GM21786 (cell line): ENCODE data around the gene RABL6.

Experiments used
- ATAC-seq: cut with Tn5 transposase; IDR thresholded peaks from one replicate; pipeline ENCODE4 v1.9.1; 2021; ENCODE audit not compliant: unreplicated experiment

RABL6 gene

DNA sequence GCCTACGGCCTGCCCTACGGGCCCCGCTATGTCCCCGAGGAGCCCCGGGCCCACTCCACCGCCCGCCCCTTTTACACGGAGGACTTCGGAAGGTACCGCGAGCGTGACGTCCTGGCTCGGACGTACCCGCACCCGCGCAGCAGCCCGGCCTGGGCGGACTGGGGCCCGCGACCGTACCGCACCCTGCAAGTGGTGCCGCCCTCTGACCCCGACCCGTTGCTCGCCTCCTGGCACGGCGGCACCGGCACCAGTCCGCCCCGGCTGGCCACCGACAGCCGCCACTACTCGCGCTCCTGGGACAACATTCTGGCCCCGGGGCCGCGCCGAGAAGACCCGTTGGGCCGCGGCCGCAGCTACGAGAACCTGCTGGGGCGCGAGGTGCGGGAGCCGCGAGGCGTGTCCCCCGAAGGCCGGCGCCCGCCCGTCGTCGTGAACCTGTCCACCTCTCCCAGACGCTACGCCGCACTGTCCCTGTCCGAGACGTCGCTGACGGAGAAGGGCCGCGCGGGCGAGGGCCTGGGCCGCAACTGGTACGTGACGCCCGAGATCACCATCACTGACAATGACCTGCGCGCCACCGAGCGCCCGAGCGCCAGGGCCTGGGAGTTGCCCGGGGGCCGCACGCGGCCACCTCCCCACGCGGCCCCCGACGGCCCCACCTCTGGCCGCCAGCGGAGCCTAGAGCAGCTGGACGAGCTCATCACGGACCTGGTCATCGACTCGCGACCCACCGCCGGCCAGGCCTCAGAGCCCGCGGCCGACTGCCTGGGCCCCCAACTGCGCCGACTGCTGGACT is 37.9 kb downstream of the RABL6 start:
- no peak for ATAC-seq

DNA sequence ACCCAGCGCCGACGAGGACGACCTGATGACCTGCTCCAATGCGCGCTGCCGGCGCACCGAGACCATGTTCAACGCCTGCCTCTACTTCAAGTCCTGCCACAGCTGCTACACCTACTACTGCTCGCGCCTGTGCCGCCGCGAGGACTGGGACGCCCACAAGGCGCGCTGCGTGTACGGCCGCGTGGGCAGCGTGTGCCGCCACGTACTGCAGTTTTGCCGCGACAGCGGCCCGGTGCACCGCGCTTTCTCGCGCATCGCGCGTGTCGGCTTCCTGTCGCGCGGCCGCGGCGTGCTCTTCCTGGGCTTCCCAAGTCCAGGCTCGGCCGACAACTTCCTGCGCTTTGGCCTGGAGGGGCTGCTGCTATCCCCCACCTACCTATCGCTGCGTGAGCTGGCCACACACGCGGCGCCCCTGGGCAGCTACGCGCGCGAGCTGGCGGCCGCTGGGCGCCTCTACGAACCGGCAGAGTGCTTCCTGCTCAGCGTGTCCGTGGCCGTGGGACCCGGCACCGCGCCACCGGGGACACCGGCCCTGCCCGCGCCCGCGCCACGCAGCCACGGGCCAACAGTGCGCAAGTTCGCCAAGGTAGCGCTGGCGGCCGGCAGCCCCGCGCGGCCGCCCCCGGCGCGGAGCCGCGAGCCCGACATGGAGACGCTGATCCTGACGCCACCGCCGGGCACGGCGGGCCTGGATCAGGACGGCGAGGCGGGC is 38.8 kb downstream of the RABL6 start:
- ATAC-seq: no peak

DNA sequence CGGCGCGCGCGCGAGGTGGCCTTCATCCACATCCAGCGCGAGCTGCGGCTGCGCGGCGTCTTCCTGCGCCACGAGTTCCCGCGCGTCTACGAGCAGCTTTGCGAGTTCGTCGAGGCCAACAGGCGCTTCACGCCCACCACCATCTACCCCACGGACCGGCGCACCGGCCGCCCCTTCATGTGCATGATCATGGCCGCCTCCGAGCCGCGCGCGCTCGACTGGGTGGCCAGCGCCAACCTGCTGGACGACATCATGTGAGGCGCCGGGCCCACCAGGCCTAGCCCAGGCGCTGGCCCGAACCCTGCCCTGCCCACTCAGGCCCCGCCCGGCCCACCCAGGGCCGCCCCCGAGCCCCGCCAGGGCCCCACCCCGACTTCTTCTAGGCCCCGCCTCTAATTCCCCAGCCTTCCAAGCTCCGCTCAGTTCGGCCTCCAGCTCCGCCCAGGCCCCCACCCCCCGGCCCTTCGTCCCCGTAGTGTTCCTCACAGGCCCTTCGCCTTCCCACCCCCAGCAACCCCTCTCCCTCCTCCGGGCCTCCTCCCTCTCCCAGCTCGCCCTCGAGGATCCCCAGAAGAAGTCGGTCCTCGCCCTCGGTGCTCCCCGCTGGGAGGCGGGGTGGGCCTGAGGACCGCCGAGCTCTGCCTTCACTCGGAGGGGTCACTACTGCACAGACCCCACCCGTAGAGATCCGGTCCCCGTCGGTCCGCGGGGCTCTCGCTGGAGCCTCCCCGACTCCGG is 39.5 kb downstream of the RABL6 start:
- no peak for ATAC-seq

DNA sequence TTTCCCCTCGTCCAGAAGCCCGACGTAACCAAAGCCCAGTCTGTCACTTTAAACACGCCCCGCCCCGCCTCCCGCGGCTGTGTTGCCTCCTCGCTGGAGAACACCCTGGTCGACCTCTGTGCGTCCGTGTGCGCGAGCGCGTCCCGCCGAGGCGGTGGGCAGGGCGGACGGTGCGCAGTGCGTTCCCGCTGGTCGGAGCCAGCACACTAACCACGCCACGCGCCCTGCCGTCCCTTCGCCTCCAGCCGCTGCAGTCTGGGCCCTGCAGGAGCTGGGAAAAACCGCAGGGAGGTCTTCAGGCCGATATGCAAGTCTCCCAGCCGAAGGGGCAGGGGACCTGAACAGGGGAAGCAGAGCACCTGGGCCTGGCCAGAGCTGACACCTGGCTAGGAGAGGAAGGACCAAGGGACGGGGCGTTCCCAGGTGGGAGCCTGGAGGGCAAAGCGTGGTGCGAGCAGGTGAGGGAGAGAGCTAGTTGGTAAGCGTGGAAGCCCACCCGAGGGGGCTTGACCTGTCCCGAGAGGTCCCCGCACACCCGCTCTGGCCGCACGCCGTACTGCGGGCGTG is 40.2 kb downstream of the RABL6 start:
- ATAC-seq: no peak

DNA sequence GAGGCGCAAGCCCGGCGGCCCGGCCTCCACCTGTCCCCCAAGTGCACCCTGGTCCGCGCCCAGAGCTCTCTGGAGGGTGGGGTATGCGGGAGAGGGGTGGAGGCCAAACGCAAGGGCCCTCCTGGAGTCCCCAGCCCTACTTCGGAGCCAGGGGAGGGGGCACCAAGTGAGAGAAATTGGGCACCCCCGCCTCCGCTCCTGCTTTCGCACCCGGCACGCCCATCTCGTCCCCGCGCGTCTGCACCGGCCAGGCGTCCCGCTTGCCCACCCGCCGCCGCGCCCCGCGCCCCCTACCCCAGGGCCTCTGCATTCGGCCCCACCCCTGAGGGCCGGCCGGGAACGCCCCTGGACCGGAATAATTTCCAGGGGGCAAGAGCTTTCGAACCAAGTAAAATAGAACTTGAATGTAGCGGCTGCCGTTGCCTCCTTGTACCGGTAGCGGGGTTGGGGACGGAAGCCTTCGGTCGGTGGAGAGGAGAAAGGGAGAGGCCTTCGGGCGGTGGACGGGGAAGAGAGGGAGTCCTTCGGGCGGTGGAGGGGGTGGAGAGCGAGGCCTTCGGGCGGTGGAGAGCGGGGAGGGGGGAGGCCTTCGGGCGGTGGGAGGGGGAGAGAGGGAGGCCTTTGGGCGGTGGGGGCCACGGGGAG is 40.8 kb downstream of the RABL6 start:
- no peak for ATAC-seq

DNA sequence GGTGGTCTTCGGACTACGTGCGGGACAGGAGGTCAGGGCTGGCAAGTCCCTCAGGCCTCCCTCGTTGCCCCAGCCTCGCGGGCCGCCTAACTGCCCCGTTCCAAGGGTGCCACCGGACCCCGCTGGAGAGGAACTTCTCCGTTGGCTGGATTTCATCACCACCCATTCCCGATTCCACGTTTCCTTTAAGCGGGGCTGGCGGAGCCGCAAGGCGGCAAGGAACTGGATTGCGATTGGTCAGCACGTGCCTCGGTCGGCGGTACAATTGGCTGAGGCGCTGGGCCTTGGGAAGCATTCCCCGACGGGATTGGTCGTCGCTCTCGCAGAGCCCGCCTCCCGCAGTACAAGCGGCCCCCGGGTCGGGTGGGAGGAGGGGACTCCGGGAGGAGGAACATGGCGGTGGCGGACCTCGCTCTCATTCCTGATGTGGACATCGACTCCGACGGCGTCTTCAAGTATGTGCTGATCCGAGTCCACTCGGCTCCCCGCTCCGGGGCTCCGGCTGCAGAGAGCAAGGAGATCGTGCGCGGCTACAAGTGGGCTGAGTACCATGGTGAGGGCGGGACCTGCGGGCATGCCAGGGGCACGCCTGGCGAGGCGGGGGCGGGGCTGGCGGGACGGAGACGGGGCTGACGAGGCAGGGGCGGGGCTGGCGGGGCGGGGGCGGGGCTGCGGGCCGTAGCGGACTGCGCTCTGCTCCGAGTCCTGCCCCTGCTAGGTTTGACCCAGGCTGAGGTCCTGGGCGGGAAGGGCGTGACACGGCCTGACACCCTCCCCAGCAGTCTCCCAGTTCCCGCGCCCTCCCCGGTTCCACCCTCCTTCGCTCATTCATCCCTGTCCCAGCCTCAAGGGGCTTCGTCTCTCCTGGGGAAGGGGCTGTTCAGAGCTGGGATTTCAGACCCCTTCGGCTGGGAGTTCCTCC is 41.6 kb downstream of the RABL6 start, which contains the start of gene PHPT1:
Gene PHPT1, plus strand, starts transcription at position 372 of the 922 bp plus-strand sequence. Its CDS starts 22 bp downstream, at position 394.
- ATAC-seq: peak; percentile 80

DNA sequence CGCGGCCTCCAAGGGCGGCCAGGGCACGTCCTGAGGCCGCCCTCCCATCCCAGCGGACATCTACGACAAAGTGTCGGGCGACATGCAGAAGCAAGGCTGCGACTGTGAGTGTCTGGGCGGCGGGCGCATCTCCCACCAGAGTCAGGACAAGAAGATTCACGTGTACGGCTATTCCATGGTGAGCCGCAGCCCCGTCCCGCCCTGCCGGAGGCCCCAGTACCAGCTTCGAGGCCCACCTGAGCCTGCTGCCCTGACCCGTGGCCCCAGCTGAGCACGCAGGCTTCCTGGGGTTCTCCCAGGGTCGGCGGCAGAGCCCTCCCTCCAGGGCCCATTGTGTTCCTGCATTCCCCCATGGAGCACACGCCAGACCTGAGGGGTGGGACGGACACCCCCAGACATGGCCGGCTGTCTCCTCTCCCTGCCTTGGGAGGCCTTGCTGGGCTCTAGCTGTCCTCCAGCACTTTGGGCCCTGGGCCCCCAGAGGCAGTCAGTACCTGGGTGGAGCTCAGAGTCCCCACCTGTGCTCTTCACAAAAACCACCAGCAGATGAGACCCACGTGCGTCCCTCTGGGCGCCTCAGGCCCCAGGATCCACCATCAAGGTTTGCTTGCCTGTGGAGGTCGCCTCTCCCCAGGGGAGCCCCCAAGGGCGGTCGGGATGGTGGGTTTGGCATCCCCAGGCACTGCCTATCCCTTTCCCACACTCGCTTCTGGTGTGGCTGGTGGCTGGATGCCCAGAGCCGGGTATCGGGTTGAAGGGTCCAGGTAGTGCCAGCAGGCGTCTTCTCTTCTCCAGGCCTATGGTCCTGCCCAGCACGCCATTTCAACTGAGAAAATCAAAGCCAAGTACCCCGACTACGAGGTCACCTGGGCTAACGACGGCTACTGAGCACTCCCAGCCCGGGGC is 42.5 kb downstream of the RABL6 start:
- ATAC-seq: no peak

DNA sequence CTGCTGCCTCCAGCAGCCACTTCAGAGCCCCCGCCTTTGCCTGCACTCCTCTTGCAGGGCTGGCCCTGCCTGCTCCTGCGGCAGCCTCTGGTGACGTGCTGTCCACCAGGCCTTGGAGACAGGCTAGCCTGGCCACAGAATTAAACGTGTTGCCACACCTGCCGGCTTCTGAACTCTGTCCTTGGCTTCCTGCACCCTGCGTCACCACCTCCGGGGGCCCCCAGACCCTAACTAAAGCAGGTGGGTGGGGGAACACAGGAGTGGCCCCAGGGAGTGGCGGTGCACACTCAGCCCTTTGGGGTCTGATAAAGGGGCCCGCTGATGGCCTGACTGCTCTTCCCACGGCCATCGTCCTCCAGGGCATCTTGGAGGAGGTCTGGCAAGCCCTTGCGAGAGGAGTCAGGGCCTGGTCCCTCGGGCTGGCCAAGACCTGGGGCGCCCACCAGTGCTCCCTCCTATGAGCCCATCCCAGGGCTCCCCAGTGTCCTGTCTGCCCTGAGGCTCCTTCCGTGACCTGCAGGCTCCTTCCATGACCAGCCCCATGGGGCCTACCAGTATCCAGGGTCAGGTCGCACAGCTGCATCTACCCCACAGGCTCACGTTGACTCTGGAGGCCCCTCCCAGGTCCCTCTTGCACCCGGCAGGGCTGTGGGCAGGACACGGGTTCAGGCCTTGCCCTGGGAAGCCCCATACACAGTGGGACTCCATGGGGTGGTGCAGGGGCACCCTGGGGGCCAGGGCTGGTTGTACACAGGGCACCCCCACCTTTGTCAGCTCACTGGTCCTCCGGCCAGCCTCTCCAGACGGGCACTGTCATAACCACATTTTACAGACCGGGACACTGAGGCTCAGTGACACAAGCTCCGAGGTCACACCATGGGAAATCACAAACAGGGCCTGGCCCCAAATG is 43.4 kb downstream of the RABL6 start:
- no peak for ATAC-seq

DNA sequence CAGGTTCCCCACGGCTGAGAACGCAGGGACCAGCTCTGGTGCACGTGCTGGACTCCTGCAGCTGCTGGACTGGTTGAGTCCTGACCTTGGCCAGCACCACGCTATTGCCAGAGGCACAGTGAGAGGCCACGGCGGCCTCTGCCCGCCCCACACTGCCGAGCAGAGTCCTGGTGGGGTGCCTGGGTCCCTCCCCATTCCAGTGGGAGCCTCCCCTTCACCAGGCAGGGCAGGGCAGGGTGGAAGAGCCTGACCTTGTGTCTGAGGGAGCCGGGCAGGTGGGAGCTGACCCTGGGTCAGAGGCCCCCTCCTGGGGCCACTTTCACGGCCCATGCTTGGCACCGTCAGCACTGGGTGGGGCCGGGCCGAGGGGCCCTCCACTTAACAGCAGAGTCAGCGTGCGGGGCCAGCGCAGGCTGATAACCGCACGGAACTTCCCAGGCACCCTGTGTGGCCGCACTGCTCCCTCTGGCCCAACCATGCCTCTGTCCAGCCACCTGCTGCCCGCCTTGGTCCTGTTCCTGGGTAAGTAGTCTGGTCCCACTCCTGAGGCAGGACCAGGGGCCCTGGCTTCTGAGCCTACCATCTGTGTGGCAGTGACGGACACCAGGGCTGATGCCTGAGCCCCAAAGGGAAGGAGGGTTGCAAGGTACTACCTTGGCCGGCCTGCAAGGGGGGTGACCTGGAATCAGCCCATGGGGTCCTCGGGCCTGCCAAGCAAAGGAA is 44.4 kb downstream of the RABL6 start, which contains the start of gene MAMDC4:
Gene MAMDC4, plus strand, starts transcription at position 406 of the 723 bp plus-strand sequence. Its CDS starts 71 bp downstream, at position 477.
- ATAC-seq: no peak

DNA sequence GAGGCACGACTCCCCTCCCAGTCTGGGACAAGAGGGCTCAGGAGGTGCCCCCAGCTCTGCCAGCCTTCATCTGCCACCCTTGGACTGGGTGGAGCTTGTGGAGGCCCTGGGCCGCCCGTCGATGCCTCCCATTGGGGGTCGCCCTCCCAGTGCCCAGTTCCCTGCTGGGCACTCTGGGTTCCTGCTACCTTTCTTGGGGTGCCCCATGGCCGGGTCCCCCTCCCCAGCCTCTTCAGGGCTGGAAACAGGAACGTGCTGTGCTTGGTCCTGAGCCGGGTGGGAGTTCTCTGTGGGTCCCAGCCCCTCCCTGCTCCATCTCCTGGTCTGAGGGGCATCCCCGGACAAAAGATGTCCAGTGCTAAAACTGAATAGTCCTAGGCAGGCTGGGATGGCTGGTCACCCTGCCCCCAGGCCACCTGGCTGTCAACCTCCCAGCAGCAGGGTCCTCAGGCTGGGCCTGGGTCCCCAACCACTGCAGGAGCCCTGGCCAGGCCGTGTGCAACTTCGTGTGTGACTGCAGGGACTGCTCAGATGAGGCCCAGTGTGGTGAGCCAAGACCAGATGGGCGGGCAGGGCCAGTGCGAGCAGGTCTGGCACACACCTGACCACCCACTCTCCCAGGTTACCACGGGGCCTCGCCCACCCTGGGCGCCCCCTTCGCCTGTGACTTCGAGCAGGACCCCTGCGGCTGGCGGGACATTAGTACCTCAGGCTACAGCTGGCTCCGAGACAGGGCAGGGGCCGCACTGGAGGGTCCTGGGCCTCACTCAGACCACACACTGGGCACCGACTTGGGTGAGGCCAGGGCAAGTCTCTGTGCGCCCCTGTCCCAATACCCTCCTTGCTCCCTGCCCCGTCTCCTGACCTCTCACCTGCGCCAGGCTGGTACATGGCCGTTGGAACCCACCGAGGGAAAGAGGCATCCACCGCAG is 45.2 kb downstream of the RABL6 start:
- ATAC-seq: no peak

DNA sequence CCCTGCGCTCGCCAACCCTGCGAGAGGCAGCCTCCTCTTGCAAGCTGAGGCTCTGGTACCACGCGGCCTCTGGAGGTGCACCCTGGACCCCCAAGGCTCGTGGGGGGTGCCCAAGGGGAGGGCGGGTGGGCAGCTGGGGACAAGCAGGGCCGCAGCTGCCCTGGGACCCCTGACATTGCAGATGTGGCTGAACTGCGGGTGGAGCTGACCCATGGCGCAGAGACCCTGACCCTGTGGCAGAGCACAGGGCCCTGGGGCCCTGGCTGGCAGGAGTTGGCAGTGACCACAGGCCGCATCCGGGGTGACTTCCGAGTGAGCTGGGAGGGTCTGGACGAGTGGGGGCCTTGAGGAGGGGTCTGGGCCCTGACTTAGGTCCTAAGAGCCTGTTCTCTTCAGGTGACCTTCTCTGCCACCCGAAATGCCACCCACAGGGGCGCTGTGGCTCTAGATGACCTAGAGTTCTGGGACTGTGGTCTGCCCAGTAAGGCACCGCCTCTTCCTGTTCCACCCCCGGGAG is 45.9 kb downstream of the RABL6 start:
- ATAC-seq: no peak

DNA sequence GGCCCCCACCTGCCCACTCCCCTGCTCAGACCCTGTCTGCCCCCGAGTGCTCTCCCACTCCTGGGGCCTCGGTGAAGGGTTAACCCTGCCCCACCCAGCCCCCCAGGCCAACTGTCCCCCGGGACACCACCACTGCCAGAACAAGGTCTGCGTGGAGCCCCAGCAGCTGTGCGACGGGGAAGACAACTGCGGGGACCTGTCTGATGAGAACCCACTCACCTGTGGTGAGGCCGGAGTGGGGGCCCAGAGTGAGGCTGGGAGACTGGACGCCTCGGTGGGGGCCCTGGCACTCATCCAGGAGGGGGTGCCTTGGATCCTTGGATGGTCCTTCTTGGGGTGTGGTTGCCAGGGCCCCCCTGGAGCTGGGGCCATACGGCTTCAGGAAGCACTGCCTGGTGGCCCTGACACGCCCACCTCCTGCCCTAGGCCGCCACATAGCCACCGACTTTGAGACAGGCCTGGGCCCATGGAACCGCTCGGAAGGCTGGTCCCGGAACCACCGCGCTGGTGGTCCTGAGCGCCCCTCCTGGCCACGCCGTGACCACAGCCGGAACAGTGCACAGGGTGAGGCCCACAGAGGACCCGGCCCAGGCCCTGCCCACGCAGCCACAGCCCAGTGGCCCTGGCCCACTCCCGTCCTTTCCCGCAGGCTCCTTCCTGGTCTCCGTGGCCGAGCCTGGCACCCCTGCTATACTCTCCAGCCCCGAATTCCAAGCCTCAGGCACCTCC is 46.5 kb downstream of the RABL6 start:
- no peak for ATAC-seq

DNA sequence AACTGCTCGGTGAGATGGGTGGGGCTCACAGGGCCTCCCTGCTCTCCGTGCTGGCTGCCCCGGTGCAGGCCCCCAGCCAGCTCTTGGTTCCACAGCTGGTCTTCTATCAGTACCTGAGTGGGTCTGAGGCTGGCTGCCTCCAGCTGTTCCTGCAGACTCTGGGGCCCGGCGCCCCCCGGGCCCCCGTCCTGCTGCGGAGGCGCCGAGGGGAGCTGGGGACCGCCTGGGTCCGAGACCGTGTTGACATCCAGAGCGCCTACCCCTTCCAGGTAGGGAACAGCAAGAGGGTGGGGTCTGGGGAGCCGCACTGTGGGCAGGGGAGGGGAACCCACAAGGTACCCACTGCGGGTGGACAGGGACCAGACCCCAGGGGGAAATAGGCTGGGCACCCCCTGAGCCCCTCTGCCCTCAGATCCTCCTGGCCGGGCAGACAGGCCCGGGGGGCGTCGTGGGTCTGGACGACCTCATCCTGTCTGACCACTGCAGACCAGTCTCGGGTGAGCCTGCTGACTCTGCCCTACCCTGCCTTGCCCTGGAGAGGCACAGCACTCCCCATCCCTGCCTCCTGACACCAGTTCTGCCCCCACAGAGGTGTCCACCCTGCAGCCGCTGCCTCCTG is 47.2 kb downstream of the RABL6 start:
- no peak for ATAC-seq

DNA sequence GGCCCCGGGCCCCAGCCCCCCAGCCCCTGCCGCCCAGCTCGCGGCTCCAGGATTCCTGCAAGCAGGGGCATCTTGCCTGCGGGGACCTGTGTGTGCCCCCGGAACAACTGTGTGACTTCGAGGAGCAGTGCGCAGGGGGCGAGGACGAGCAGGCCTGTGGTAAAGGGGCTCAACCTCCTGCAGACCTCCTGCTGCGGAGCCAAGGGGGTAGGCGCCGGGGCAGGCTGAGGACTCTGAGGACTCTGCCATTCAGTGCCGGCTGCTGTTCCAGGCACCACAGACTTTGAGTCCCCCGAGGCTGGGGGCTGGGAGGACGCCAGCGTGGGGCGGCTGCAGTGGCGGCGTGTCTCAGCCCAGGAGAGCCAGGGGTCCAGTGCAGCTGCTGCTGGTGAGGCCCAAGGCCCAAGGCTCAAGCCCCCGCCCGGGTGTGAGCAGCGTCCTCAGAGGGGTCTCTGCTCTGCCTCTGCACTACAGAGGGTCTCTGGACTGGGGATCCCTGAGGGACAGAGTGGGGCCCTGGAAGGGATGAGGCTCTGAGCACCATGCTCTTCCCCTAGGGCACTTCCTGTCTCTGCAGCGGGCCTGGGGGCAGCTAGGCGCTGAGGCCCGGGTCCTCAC is 47.8 kb downstream of the RABL6 start:
- ATAC-seq: no peak
